HG03139 (cell line): ENCODE measurements around the gene KRTAP2-3.
"Not testable (repeated sequence)": the region's sequence is repeated elsewhere in the genome, so short reads cannot be mapped to it uniquely, and the experiment has no call there.

ENCODE experiments used
- ATAC-seq: cut with Tn5 transposase; IDR thresholded peaks from one replicate; pipeline ENCODE4 v1.9.1; 2021; ENCODE audit not compliant: unreplicated experiment

Gene KRTAP2-3

GRCh38 chr17:41069031-41069430 is 9.1 kb upstream of the KRTAP2-3 start:
- no peak for ATAC-seq

- ATAC-seq = no peak
Measured at GRCh38 chr17:41067281-41067680, 7.4 kb upstream of the KRTAP2-3 start.

- no peak for ATAC-seq
Measured at GRCh38 chr17:41065829-41066624, 6.1 kb upstream of the KRTAP2-3 start, which contains the start of gene KRTAP2-4. TSS of gene KRTAP2-4 (minus strand) at chr17:41065879. CDS start at chr17:41065845, 34 bp downstream.

GRCh38 chr17:41065016-41065689 is 5.2 kb upstream of the KRTAP2-3 start:
- ATAC-seq = not testable (repeated sequence)

- no peak for ATAC-seq
Measured at GRCh38 chr17:41064301-41064700, 4.4 kb upstream of the KRTAP2-3 start.

- no peak for ATAC-seq
Measured at GRCh38 chr17:41063449-41063848, 3.5 kb upstream of the KRTAP2-3 start.

- no peak for ATAC-seq
Measured at GRCh38 chr17:41061964-41062363, 2.0 kb upstream of the KRTAP2-3 start.

- ATAC-seq = not testable (repeated sequence)
Measured at GRCh38 chr17:41059276-41060051, 450 bp downstream of the KRTAP2-3 start.

GRCh38 chr17:41058741-41059140 is 1.2 kb downstream of the KRTAP2-3 start:
- no peak for ATAC-seq

GRCh38 chr17:41057547-41057946 is 2.4 kb downstream of the KRTAP2-3 start:
- ATAC-seq = no peak

- ATAC-seq = not testable (repeated sequence)
Measured at GRCh38 chr17:41055130-41055529, 4.8 kb downstream of the KRTAP2-3 start, which contains the start of gene KRTAP2-2. TSS of gene KRTAP2-2 (minus strand) at chr17:41055230. CDS start at chr17:41055211, 19 bp downstream.

- ATAC-seq = not testable (repeated sequence)
Measured at GRCh38 chr17:41054556-41054955, 5.4 kb downstream of the KRTAP2-3 start.

GRCh38 chr17:41054025-41054424 is 5.9 kb downstream of the KRTAP2-3 start:
- no peak for ATAC-seq

- no peak for ATAC-seq
Measured at GRCh38 chr17:41052566-41052965, 7.3 kb downstream of the KRTAP2-3 start.

- ATAC-seq = no peak
Measured at GRCh38 chr17:41049110-41049509, 10.8 kb downstream of the KRTAP2-3 start.

GRCh38 chr17:41048441-41048840 is 11.5 kb downstream of the KRTAP2-3 start:
- no peak for ATAC-seq

- ATAC-seq = not testable (repeated sequence)
Measured at GRCh38 chr17:41046735-41047465, 13.0 kb downstream of the KRTAP2-3 start, which contains the start of gene KRTAP2-1. TSS of gene KRTAP2-1 (minus strand) at chr17:41047316. CDS start at chr17:41047267, 49 bp downstream.

GRCh38 chr17:41042953-41043352 is 17.0 kb downstream of the KRTAP2-3 start:
- no peak for ATAC-seq

GRCh38 chr17:41040783-41041571 is 18.9 kb downstream of the KRTAP2-3 start, which contains the start of gene KRTAP1-1:
TSS of gene KRTAP1-1 (minus strand) at chr17:41041450. CDS start at chr17:41041397, 53 bp downstream.
- not testable (repeated sequence) for ATAC-seq
